SK-N-SH (cell line): ENCODE data around the gene PLA2G2F. TPM values are rescaled to one million over a fixed set of nuclear protein-coding genes. Genes with fewer than 3 reads are reported as not detected.

Experiments
- CTCF ChIA-PET: fragments of 300-600, 350-600 bp; formaldehyde crosslinking; extraction: SDS; loops from one replicate; lab custom pipeline; 2021; lab: Yijun Ruan, JAX
- POLR2A ChIA-PET: fragments of 350-600 bp; sonication (Branson Sonifier 250); formaldehyde crosslinking; extraction: SDS; loops from one replicate; lab custom pipeline; 2020; ENCODE audit warnings: antibody characterized with exemption, inconsistent platforms; lab: Yijun Ruan, JAX
- DNase-seq: peaks from one replicate; pipeline ENCODE4 v3.0.0; 2012
- H2AFZ ChIP-seq: fragments of 200-600 bp; sonication (generic); 2 replicates; pipeline ENCODE4 v1.8.1; 2016; ENCODE audit warnings: antibody characterized with exemption, mild to moderate bottlenecking, low read depth
- H3F3A ChIP-seq: fragments of 200-600 bp; sonication (generic); replicated peaks from 2 replicates; pipeline ENCODE3; 2016; ENCODE audit warnings: antibody characterized with exemption, mild to moderate bottlenecking; ENCODE audit not compliant: insufficient read depth
- H3K27ac ChIP-seq, 2 experiments: fragments of 200-500 bp in 1 of 2; fragments of 200-600 bp in 1 of 2; sonication (Bioruptor generic) in 1 of 2; sonication (generic), shearing (Covaris generic) in 1 of 2; 2 replicates each; pipeline versions ENCODE4 v1.5.1 to v1.6.1; 2014 to 2016; ENCODE audit warnings: low read depth in 2 of 2, inconsistent platforms in 1 of 2, low read length in 1 of 2, mild to moderate bottlenecking in 1 of 2, mixed read lengths in 1 of 2
- H3K27me3 ChIP-seq: fragments of 200-600 bp; sonication (generic), shearing (Covaris generic); 2 replicates; pipeline ENCODE4 v1.6.1; 2016; ENCODE audit warnings: mixed run types; ENCODE audit not compliant: insufficient read depth
- H3K36me3 ChIP-seq, 2 experiments: fragments of 200-500 bp in 1 of 2; fragments of 200-600 bp in 1 of 2; sonication (Bioruptor generic) in 1 of 2; sonication (generic) in 1 of 2; replicated peaks in 1 of 2; 2 replicates each; pipeline versions ENCODE3 to v1.5.1; 2014 to 2016; ENCODE audit warnings: low read length in 1 of 2, mild to moderate bottlenecking in 1 of 2; ENCODE audit not compliant: insufficient read depth in 2 of 2, control insufficient read depth in 1 of 2
- H3K4me1 ChIP-seq, 2 experiments: fragments of 200-500 bp in 1 of 2; fragments of 200-600 bp in 1 of 2; sonication (Bioruptor generic) in 1 of 2; sonication (generic), shearing (Covaris generic) in 1 of 2; 2 replicates each; pipeline versions ENCODE4 v1.5.1 to v1.6.1; 2014 to 2016; ENCODE audit warnings: low read depth in 1 of 2, low read length in 1 of 2, mixed run types in 1 of 2; ENCODE audit not compliant: insufficient read depth in 2 of 2, control insufficient read depth in 1 of 2
- H3K4me2 ChIP-seq: fragments of 200-600 bp; sonication (generic), shearing (Covaris generic); 2 replicates; pipeline ENCODE4 v1.6.1; 2017; ENCODE audit warnings: mixed run types
- H3K4me3 ChIP-seq, 2 experiments: fragments of 200-500 bp in 1 of 2; fragments of 200-600 bp in 1 of 2; sonication (Bioruptor generic) in 1 of 2; sonication (generic), shearing (Covaris generic) in 1 of 2; 2 replicates each; pipeline versions ENCODE4 v1.5.1 to v1.8.1; 2014 to 2016; ENCODE audit warnings: low read depth in 2 of 2, inconsistent platforms in 1 of 2, low read length in 1 of 2, mild to moderate bottlenecking in 1 of 2, mixed read lengths in 1 of 2, moderate library complexity in 1 of 2
- H3K79me2 ChIP-seq: fragments of 200-600 bp; sonication (generic); 2 replicates; pipeline ENCODE4 v1.8.1; 2017; ENCODE audit warnings: mild to moderate bottlenecking; ENCODE audit not compliant: insufficient read depth
- H3K9ac ChIP-seq: fragments of 200-600 bp; sonication (generic); 2 replicates; pipeline ENCODE4 v1.6.1; 2017; ENCODE audit warnings: mixed run types
- H3K9me2 ChIP-seq: fragments of 200-600 bp; sonication (generic); 2 replicates; pipeline ENCODE4 v1.6.1; 2017; ENCODE audit warnings: mixed run types
- H3K9me3 ChIP-seq: fragments of 200-600 bp; sonication (generic); 2 replicates; pipeline ENCODE4 v1.6.1; 2017; ENCODE audit warnings: mixed run types, mild to moderate bottlenecking, moderate library complexity
- H4K20me1 ChIP-seq: fragments of 200-600 bp; sonication (generic); 2 replicates; pipeline ENCODE4 v1.6.1; 2017; ENCODE audit warnings: mild to moderate bottlenecking, mixed run types; ENCODE audit not compliant: insufficient read depth
- FOSL2 ChIP-seq: IDR thresholded peaks from 2 replicates; pipeline ENCODE4 v1.4.0; 2012; ENCODE audit warnings: low read depth, mild to moderate bottlenecking, moderate library complexity, borderline replicate concordance
- FOXM1 ChIP-seq: IDR thresholded peaks from 2 replicates; pipeline ENCODE4 v1.4.0; 2012; ENCODE audit warnings: low read depth, mild to moderate bottlenecking
- GABPA ChIP-seq: IDR thresholded peaks from 2 replicates; pipeline ENCODE4 v1.4.0; 2012; ENCODE audit warnings: low read depth, mild to moderate bottlenecking
- NRF1 ChIP-seq: IDR thresholded peaks from 2 replicates; pipeline ENCODE4 v1.6.1; 2012; ENCODE audit warnings: low read depth, mild to moderate bottlenecking, low read length
- PBX3 ChIP-seq: IDR thresholded peaks from 2 replicates; pipeline ENCODE4; 2012
- POLR2AphosphoS5 ChIP-seq: IDR thresholded peaks from 2 replicates; pipeline ENCODE4 v1.6.1; 2012; ENCODE audit warnings: low read depth, low read length
- WGBS: methylation state at CpG from one replicate; pipeline ENCODE4 v1.1.6; 2017; ENCODE audit warnings: low lambda C conversion rate; 5-methylcytosine and 5-hydroxymethylcytosine counted together
- polyA plus RNA-seq, 3 experiments: library from polyadenylated mRNA; depleted of rRNA; stranded (reverse); fragments of >200 nt; gene quantifications; 2 replicates each; pipeline ENCODE4 v1.2.3, GENCODE V29; 2012

The PLA2G2F gene
- polyA plus RNA-seq, 1 of the 3 experiments (the other 2 are of a cell fraction), result not detected

- no peak for DNase-seq
- POLR2A ChIA-PET, result no interaction called here
- CTCF ChIA-PET, result interaction anchor here (0.8 to 3.5 kb wide), 4 partner anchors 9 to 351 kb away, joined by 3 to 29 read pairs (median 8); no protein-coding TSS in a partner anchor
Measured at GRCh38 chr1:20143318-20143717, 4.2 kb downstream of the PLA2G2F start.

GRCh38 chr1:20143734-20144565 lies 4.8 kb downstream of the PLA2G2F start:
- no peak for TF ChIP-seq FOXM1
- WGBS, result 50% methylated on average over 12 of the region's 13 CpGs
- Histone ChIP-seq H3K27me3 (no peaks in the 10 kb centered on the region; the same call in 1 of the 2 replicates), H3K9me3 (no peaks in the 10 kb centered on the region), H3K4me2 (no peak overlapping the region), H3K9me2 (no peaks in the 10 kb centered on the region), H3K9ac (no peak overlapping the region), H3F3A (no peaks in the 10 kb centered on the region), H3K27ac (no peak overlapping the region), H2AFZ (no peak overlapping the region), H3K79me2 (no peaks in the 10 kb centered on the region), H3K4me3 (no peak overlapping the region), H4K20me1 (no peaks in the 10 kb centered on the region), H3K36me3 (no peaks in the 10 kb centered on the region), H3K4me1 (no peaks in the 10 kb centered on the region)
- ChIA-PET CTCF (interaction anchor here (0.8 to 3.5 kb wide), 3 partner anchors 9 to 351 kb away, joined by 3 to 29 read pairs (median 11); no protein-coding TSS in a partner anchor), POLR2A (no interaction called here)
- no peak for DNase-seq

More at GRCh38 chr1:20143318-20143717, 4.2 kb downstream of the PLA2G2F start:
- H3K79me2 ChIP-seq, result no peaks in the 10 kb centered on the region
- no peak overlapping the region for H2AFZ ChIP-seq
- H3K9me2 ChIP-seq, result no peaks in the 10 kb centered on the region
- H3K27ac ChIP-seq, result no peak overlapping the region
- no peak overlapping the region for H3K9ac ChIP-seq
- H3K27me3 ChIP-seq, result no peaks in the 10 kb centered on the region; the same call in 1 of the 2 replicates
- no peaks in the 10 kb centered on the region for H4K20me1 ChIP-seq
- H3K4me3 ChIP-seq, result no peak overlapping the region
- H3K9me3 ChIP-seq, result no peaks in the 10 kb centered on the region
- no peaks in the 10 kb centered on the region for H3F3A ChIP-seq
- no peaks in the 10 kb centered on the region for H3K36me3 ChIP-seq
- H3K4me2 ChIP-seq, result no peak overlapping the region
- WGBS, result 85% methylated on average over 5 of the region's 8 CpGs
- no peak for TF ChIP-seq PBX3
- no peak for TF ChIP-seq FOXM1
- TF ChIP-seq GABPA, result no peak
- no peak for TF ChIP-seq POLR2AphosphoS5
- TF ChIP-seq FOSL2, result no peak
- TF ChIP-seq, all 33 proteins: peak for 0
- H3K4me1 ChIP-seq, result no peaks in the 10 kb centered on the region

- Histone ChIP-seq H3K27ac (no peak overlapping the region), H3K79me2 (no peaks in the 10 kb centered on the region), H3K9ac (no peak overlapping the region), H3K36me3 (no peaks in the 10 kb centered on the region), H2AFZ (no peak overlapping the region), H3K9me2 (no peaks in the 10 kb centered on the region), H3F3A (no peaks in the 10 kb centered on the region), H3K4me1 (peaks cover 0 to 5% of the 10 kb centered on the region in 2 experiments; a peak in 1 of 4 replicates), H4K20me1 (no peaks in the 10 kb centered on the region), H3K9me3 (no peaks in the 10 kb centered on the region), H3K4me2 (no peak overlapping the region), H3K27me3 (no peaks in the 10 kb centered on the region; the same call in 1 of the 2 replicates), H3K4me3 (no peak overlapping the region)
- POLR2A ChIA-PET, result no interaction called here
- no peak for DNase-seq
- CTCF ChIA-PET, result interaction anchor here (1.8 to 17.8 kb wide), 3 partner anchors 15 to 232 kb away, joined by 4 to 243 read pairs (median 103); partner anchors contain the start of gene PLA2G2E
- 74% methylated on average over 11 of the region's 13 CpGs for WGBS
- no peak for TF ChIP-seq NRF1
Measured at GRCh38 chr1:20147846-20148570, 8.9 kb downstream of the PLA2G2F start.
